HEK293 (cell line): ENCODE data around the gene BFAR.
A peak's percentile ranks its signal among the peaks of the same experiment; 100 is the strongest.

Experiments used
- BCL11A ChIP-seq: fragments of 450-650 bp; formaldehyde crosslinking; IDR thresholded peaks from 2 replicates; pipeline ENCODE4 v1.5.1; 2016; ENCODE audit warnings: low read depth, missing biosample characterization, missing genetic modification characterization
- GLI4 ChIP-seq: fragments of 450-650 bp; formaldehyde crosslinking; IDR thresholded peaks from 2 replicates; pipeline ENCODE4 v1.5.1; 2016; ENCODE audit warnings: missing biosample characterization, missing genetic modification characterization
- KLF16 ChIP-seq: fragments of 450-650 bp; formaldehyde crosslinking; IDR thresholded peaks from 2 replicates; pipeline ENCODE4 v1.5.1; 2017; ENCODE audit warnings: missing biosample characterization, missing genetic modification characterization
- KLF7 ChIP-seq: fragments of 450-650 bp; formaldehyde crosslinking; IDR thresholded peaks from 2 replicates; pipeline ENCODE4 v1.5.1; 2016; ENCODE audit warnings: missing biosample characterization, missing genetic modification characterization, borderline replicate concordance
- MYNN ChIP-seq: fragments of 450-650 bp; formaldehyde crosslinking; IDR thresholded peaks from 2 replicates; pipeline ENCODE4 v1.5.1; 2016; ENCODE audit warnings: missing biosample characterization, missing genetic modification characterization, borderline replicate concordance
- OSR2 ChIP-seq: fragments of 450-650 bp; formaldehyde crosslinking; IDR thresholded peaks from 2 replicates; pipeline ENCODE4 v1.5.1; 2016; ENCODE audit warnings: missing biosample characterization, missing genetic modification characterization
- TCF7L2 ChIP-seq: IDR thresholded peaks from 2 replicates; pipeline ENCODE4 v1.6.1; 2011; ENCODE audit warnings: low read depth, mild to moderate bottlenecking, inconsistent platforms, low read length, moderate library complexity, borderline replicate concordance
- ZBTB17 ChIP-seq: fragments of 450-650 bp; formaldehyde crosslinking; IDR thresholded peaks from 2 replicates; pipeline ENCODE4 v1.5.1; 2016; ENCODE audit warnings: missing biosample characterization, missing genetic modification characterization
- ZBTB8A ChIP-seq: fragments of 450-650 bp; formaldehyde crosslinking; IDR thresholded peaks from 2 replicates; pipeline ENCODE4 v1.5.1; 2016; ENCODE audit warnings: missing biosample characterization, missing genetic modification characterization
- ZFP41 ChIP-seq: fragments of 450-650 bp; formaldehyde crosslinking; IDR thresholded peaks from 2 replicates; pipeline ENCODE4 v1.5.1; 2016; ENCODE audit warnings: missing biosample characterization, missing genetic modification characterization, borderline replicate concordance
- ZNF10 ChIP-seq: fragments of 450-650 bp; formaldehyde crosslinking; IDR thresholded peaks from 2 replicates; pipeline ENCODE4 v1.5.1; 2017; ENCODE audit warnings: missing biosample characterization, missing genetic modification characterization
- ZNF114 ChIP-seq: fragments of 450-650 bp; formaldehyde crosslinking; IDR thresholded peaks from 2 replicates; pipeline ENCODE4 v1.5.0; 2017; ENCODE audit warnings: missing biosample characterization, missing genetic modification characterization
- ZNF133 ChIP-seq: fragments of 450-650 bp; formaldehyde crosslinking; IDR thresholded peaks from 2 replicates; pipeline ENCODE4 v1.5.1; 2016; ENCODE audit warnings: missing biosample characterization, missing genetic modification characterization
- ZNF184 ChIP-seq: fragments of 450-650 bp; IDR thresholded peaks from 2 replicates; pipeline ENCODE4 v1.5.1; 2018; ENCODE audit warnings: missing biosample characterization, mild to moderate bottlenecking, missing genetic modification characterization
- ZNF280D ChIP-seq: fragments of 450-650 bp; formaldehyde crosslinking; IDR thresholded peaks from 2 replicates; pipeline ENCODE4 v1.5.1; 2016; ENCODE audit warnings: missing biosample characterization, missing genetic modification characterization
- ZNF335 ChIP-seq: fragments of 450-650 bp; formaldehyde crosslinking; conservative IDR thresholded peaks from 2 replicates; pipeline ENCODE4 v1.5.1; 2016; ENCODE audit warnings: missing biosample characterization, missing genetic modification characterization
- ZNF398 ChIP-seq: fragments of 450-650 bp; formaldehyde crosslinking; IDR thresholded peaks from 2 replicates; pipeline ENCODE4 v1.5.1; 2017; ENCODE audit warnings: missing biosample characterization, missing genetic modification characterization
- ZNF510 ChIP-seq: fragments of 450-650 bp; formaldehyde crosslinking; IDR thresholded peaks from 2 replicates; pipeline ENCODE4 v1.5.1; 2018; ENCODE audit warnings: mild to moderate bottlenecking, missing genetic modification characterization, missing biosample characterization; ENCODE audit not compliant: insufficient replicate concordance
- ZNF530 ChIP-seq: fragments of 450-650 bp; formaldehyde crosslinking; IDR thresholded peaks from 2 replicates; pipeline ENCODE4 v1.5.1; 2016; ENCODE audit warnings: low read depth, missing biosample characterization, missing genetic modification characterization
- ZNF544 ChIP-seq: fragments of 450-650 bp; formaldehyde crosslinking; IDR thresholded peaks from 2 replicates; pipeline ENCODE4 v1.5.0; 2017; ENCODE audit warnings: missing biosample characterization, missing genetic modification characterization
- ZNF555 ChIP-seq: fragments of 450-650 bp; formaldehyde crosslinking; conservative IDR thresholded peaks from 2 replicates; pipeline ENCODE4 v1.5.1; 2017; ENCODE audit warnings: missing biosample characterization, mild to moderate bottlenecking, missing genetic modification characterization, inconsistent platforms
- ZNF558 ChIP-seq: fragments of 450-650 bp; formaldehyde crosslinking; IDR thresholded peaks from 2 replicates; pipeline ENCODE4 v1.5.1; 2016; ENCODE audit warnings: missing biosample characterization, missing genetic modification characterization
- ZNF585B ChIP-seq: fragments of 450-650 bp; formaldehyde crosslinking; IDR thresholded peaks from 2 replicates; pipeline ENCODE4 v1.5.1; 2016; ENCODE audit warnings: missing biosample characterization, missing genetic modification characterization
- ZNF623 ChIP-seq: fragments of 450-650 bp; formaldehyde crosslinking; IDR thresholded peaks from 2 replicates; pipeline ENCODE4 v1.5.1; 2016; ENCODE audit warnings: missing biosample characterization, missing genetic modification characterization
- ZNF626 ChIP-seq: fragments of 450-650 bp; sonication (Bioruptor Pico); formaldehyde crosslinking; IDR thresholded peaks from 2 replicates; pipeline ENCODE4 v1.5.1; 2018; ENCODE audit warnings: missing biosample characterization, missing genetic modification characterization, inconsistent platforms
- ZNF677 ChIP-seq: fragments of 450-650 bp; IDR thresholded peaks from 2 replicates; pipeline ENCODE4 v1.5.0; 2018; ENCODE audit warnings: missing biosample characterization, mild to moderate bottlenecking, missing genetic modification characterization, moderate library complexity
- ZNF692 ChIP-seq: fragments of 450-650 bp; formaldehyde crosslinking; IDR thresholded peaks from 2 replicates; pipeline ENCODE4 v1.5.1; 2016; ENCODE audit warnings: missing biosample characterization, missing genetic modification characterization
- ZNF747 ChIP-seq: fragments of 450-650 bp; formaldehyde crosslinking; IDR thresholded peaks from 2 replicates; pipeline ENCODE4 v1.5.1; 2016; ENCODE audit warnings: missing biosample characterization, missing genetic modification characterization
- ZNF792 ChIP-seq: fragments of 450-650 bp; formaldehyde crosslinking; IDR thresholded peaks from 2 replicates; pipeline ENCODE4 v1.5.1; 2016; ENCODE audit warnings: missing biosample characterization, missing genetic modification characterization
- ZNF830 ChIP-seq: fragments of 450-650 bp; IDR thresholded peaks from 2 replicates; pipeline ENCODE4 v1.5.0; 2018; ENCODE audit warnings: missing biosample characterization, missing genetic modification characterization, low read depth, mild to moderate bottlenecking, moderate library complexity
- ZSCAN16 ChIP-seq: fragments of 450-650 bp; formaldehyde crosslinking; IDR thresholded peaks from 2 replicates; pipeline ENCODE4 v1.5.1; 2016; ENCODE audit warnings: missing biosample characterization, missing genetic modification characterization
- ZSCAN18 ChIP-seq: fragments of 450-650 bp; formaldehyde crosslinking; IDR thresholded peaks from 2 replicates; pipeline ENCODE4 v1.5.1; 2016; ENCODE audit warnings: missing biosample characterization, missing genetic modification characterization
- ZSCAN23 ChIP-seq: fragments of 450-650 bp; formaldehyde crosslinking; IDR thresholded peaks from 2 replicates; pipeline ENCODE4 v1.5.1; 2016; ENCODE audit warnings: missing biosample characterization, missing genetic modification characterization
- ZSCAN30 ChIP-seq: fragments of 450-650 bp; IDR thresholded peaks from 2 replicates; pipeline ENCODE4 v1.5.1; 2018; ENCODE audit warnings: missing biosample characterization, mild to moderate bottlenecking, missing genetic modification characterization, moderate library complexity

BFAR gene

GRCh38 chr16:14629919-14630619 lies 2.7 kb upstream of the BFAR start, which contains the start of gene PARN (continued):
- TF ChIP-seq ZSCAN30 (tag by site-specific recombination), result 0 out of 2 replicates have a peak, but pooled peaks have one; percentile 23
- no peak for TF ChIP-seq MYNN (tag by site-specific recombination)
- no peak for TF ChIP-seq ZSCAN18
- no peak for TF ChIP-seq ZNF398 (tag by site-specific recombination)
- TF ChIP-seq KLF7, result peak; percentile 54; the same call in 1 of the 2 replicates
- no peak for TF ChIP-seq ZNF830 (tag by site-specific recombination)
- 0 out of 2 replicates have a peak, but pooled peaks have one; percentile 15 for TF ChIP-seq ZBTB8A
- TF ChIP-seq OSR2 (tag by site-specific recombination), result peak; percentile 71
- no peak for TF ChIP-seq ZNF555 (tag by site-specific recombination)
- peak; percentile 99 for TF ChIP-seq ZNF335 (tag by site-specific recombination)
- TF ChIP-seq ZNF626, result 0 out of 2 replicates have a peak, but pooled peaks have one; percentile 51
- TF ChIP-seq ZNF184, result no peak
- TF ChIP-seq ZNF530 (tag by site-specific recombination), result no peak
- TF ChIP-seq ZSCAN16 (tag by site-specific recombination), result no peak
- TF ChIP-seq ZBTB17 (tag by site-specific recombination), result no peak
- TF ChIP-seq GLI4 (tag by site-specific recombination), result no peak
- TF ChIP-seq ZNF280D (tag by site-specific recombination), result no peak
- no peak for TF ChIP-seq ZNF133
- TF ChIP-seq KLF16, result peak; percentile 28; the same call in 1 of the 2 replicates
- TF ChIP-seq ZNF585B (tag by site-specific recombination), result no peak
- TF ChIP-seq ZNF510 (tag by site-specific recombination), result no peak
- TF ChIP-seq ZNF623 (tag by site-specific recombination), result no peak
- TF ChIP-seq ZFP41 (tag by site-specific recombination), result no peak
- no peak for TF ChIP-seq ZNF677
- TF ChIP-seq ZNF544, result no peak
- no peak for TF ChIP-seq ZNF792 (tag by site-specific recombination)
- no peak for TF ChIP-seq ZNF114
- no peak for TF ChIP-seq ZNF747
- no peak for TF ChIP-seq TCF7L2
- no peak for TF ChIP-seq BCL11A (tag by site-specific recombination)
- 0 out of 2 replicates have a peak, but pooled peaks have one; percentile 17 for TF ChIP-seq ZNF10 (tag by site-specific recombination)
- TF ChIP-seq ZNF692 (tag by site-specific recombination), result peak; percentile 90
- no peak for TF ChIP-seq ZNF558 (tag by site-specific recombination)
- no peak for TF ChIP-seq ZSCAN23 (tag by site-specific recombination)
